Skeletal muscle satellite cell (primary cell): ENCODE measurements around the gene MEGF8.
A peak's percentile ranks its signal among the peaks of the same experiment; 100 is the strongest.

Experiments
- H3K27me3 ChIP-seq: 2 replicates; pipeline ENCODE4 v1.7.0; 2013; ENCODE audit warnings: low read length; ENCODE audit not compliant: control insufficient read depth, insufficient read depth
- H3K36me3 ChIP-seq: 2 replicates; pipeline ENCODE4 v1.7.0; 2013; ENCODE audit warnings: mild to moderate bottlenecking, control low read depth, low read length; ENCODE audit not compliant: insufficient read depth
- H3K4me1 ChIP-seq: 2 replicates; pipeline ENCODE4 v1.7.0; 2013; ENCODE audit warnings: low read length; ENCODE audit not compliant: control insufficient read depth, insufficient read depth
- H3K4me2 ChIP-seq: 2 replicates; pipeline ENCODE4 v1.7.0; 2013; ENCODE audit warnings: mild to moderate bottlenecking, low read length
- H3K4me3 ChIP-seq: 2 replicates; pipeline ENCODE4 v1.7.0; 2013; ENCODE audit warnings: low read length
- H3K9ac ChIP-seq: 2 replicates; pipeline ENCODE4 v1.7.0; 2013; ENCODE audit warnings: mild to moderate bottlenecking, low read depth, low read length, moderate library complexity
- H3K9me3 ChIP-seq: replicated peaks from 2 replicates; pipeline ENCODE4 v1.7.0; 2013; ENCODE audit warnings: mild to moderate bottlenecking, control low read depth, low read length

The MEGF8 gene

GRCh38 chr19:42295342-42295741 lies 30.1 kb upstream of the MEGF8 start:
- H3K27me3 ChIP-seq = no peaks in the 10 kb centered on the region
- H3K36me3 ChIP-seq = peaks cover 56% of the 10 kb centered on the region
- no peak overlapping the region for H3K4me2 ChIP-seq

DNA sequence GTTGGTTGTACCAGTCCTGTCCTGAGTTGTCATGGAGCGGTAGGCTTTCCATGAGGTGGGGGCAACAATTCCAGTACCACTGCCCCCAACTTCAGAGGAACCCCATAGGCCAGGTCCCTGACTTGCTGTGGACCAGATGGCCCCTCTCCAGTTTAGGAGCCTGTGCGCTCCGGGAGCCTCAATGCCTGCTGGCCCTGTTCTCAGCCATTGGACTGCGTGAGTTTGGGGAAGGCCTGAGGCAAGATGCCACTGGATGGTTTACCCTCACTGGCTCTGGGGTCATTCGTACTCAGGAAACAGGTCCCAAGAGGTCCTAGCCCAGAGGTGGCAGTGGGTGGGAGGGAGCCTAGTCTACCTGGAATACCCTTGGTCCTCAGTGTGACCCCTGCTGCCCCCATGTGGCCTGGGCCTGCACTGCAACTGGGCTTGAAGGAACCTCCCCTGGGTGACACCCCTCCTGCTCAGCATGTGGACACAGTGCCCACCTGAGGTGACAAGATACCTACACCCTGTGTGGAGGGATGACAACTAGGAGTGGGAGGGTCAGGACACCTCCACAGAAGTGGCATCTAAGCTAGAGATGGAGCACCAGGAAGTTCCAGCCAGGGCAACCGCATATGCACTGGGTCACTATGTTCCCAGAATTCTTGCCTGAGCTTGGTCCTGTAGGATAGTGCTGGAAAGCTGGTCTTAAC lies 29.5 kb upstream of the MEGF8 start:
- Histone ChIP-seq H3K4me1 (no peaks in the 10 kb centered on the region), H3K9me3 (no peaks in the 10 kb centered on the region), H3K27me3 (no peaks in the 10 kb centered on the region), H3K9ac (no peak overlapping the region), H3K36me3 (peaks cover 50% of the 10 kb centered on the region), H3K4me2 (no peak overlapping the region), H3K4me3 (no peak overlapping the region)

More at GRCh38 chr19:42295342-42295741, 30.1 kb upstream of the MEGF8 start:
- Histone ChIP-seq H3K9ac (no peak overlapping the region), H3K4me1 (no peaks in the 10 kb centered on the region), H3K4me3 (no peak overlapping the region), H3K9me3 (no peaks in the 10 kb centered on the region)

DNA sequence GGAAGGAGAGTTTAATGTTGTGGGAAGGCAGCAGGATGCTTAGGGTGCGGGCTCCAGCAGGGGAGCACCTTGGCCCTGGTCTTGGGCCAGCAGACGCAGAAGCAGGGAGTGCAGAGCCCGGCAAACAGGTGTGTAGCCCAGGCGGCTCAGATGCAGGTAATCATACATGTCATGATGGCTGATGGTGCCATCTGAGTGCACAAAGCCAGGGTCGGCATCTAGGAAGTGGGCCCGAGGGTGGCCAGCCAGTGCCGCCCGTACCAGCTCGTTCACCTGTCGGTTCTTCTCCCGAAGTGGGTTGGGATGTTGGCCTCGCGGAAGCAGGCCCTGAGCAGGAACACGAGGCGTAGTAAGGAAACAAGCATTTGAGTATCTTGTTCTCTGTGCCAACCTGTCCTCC lies 28.4 kb upstream of the MEGF8 start:
- Histone ChIP-seq H3K9me3 (no peaks in the 10 kb centered on the region), H3K4me1 (peaks cover 7% of the 10 kb centered on the region), H3K9ac (no peak overlapping the region), H3K4me2 (no peak overlapping the region), H3K36me3 (peaks cover 40% of the 10 kb centered on the region), H3K27me3 (no peaks in the 10 kb centered on the region), H3K4me3 (no peak overlapping the region)

- Histone ChIP-seq H3K9ac (peak within 1 kb of the TSS; percentile 76), H3K4me1 (peaks cover 12% of the 10 kb centered on the region), H3K27me3 (no peaks in the 10 kb centered on the region), H3K4me2 (peak within 1 kb of the TSS; percentile 98), H3K36me3 (peaks cover 5% of the 10 kb centered on the region), H3K4me3 (peak within 1 kb of the TSS; percentile 85), H3K9me3 (no peaks in the 10 kb centered on the region)
These were observed 23.7 kb upstream of the MEGF8 start, which contains the start of gene PRR19 for GRCh38 chr19:42301646-42302203. PRR19 (plus strand) TSS chr19:42302132; CDS start chr19:42309585, 7,453 bp downstream.

GRCh38 chr19:42303101-42303464 lies 22.4 kb upstream of the MEGF8 start:
- H3K36me3 ChIP-seq = no peaks in the 10 kb centered on the region
- no peaks in the 10 kb centered on the region for H3K27me3 ChIP-seq
- peak overlapping the region; percentile 98 for H3K4me2 ChIP-seq
- peaks cover 12% of the 10 kb centered on the region for H3K4me1 ChIP-seq
- H3K9me3 ChIP-seq = no peaks in the 10 kb centered on the region
- H3K4me3 ChIP-seq = peak overlapping the region; percentile 85
- H3K9ac ChIP-seq = no peak overlapping the region

- Histone ChIP-seq H3K9me3 (no peaks in the 10 kb centered on the region), H3K36me3 (no peaks in the 10 kb centered on the region), H3K4me2 (no peak overlapping the region), H3K4me3 (no peak overlapping the region), H3K4me1 (peaks cover 12% of the 10 kb centered on the region), H3K9ac (no peak overlapping the region), H3K27me3 (no peaks in the 10 kb centered on the region)
These were observed 21.6 kb upstream of the MEGF8 start for GRCh38 chr19:42303876-42304275.

DNA sequence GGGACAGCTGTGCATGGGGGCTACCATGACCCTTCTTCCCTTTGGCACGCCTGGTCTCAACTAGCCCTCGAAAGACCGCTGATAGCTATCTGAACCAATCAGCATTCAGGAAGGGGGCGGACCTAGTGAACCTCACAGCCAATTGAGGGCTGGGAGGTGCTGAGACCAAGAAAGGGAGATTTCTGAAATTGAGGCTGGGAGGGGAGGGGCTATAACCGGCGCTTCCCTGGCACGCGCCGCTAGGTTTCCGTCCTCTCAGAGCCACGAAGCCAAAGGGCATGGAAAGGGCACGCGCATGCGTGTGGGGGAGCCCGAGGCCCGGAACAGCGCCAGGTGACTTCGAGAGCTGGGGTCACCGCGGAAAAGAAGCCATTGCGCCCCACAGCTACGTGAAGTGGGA lies 18.8 kb upstream of the MEGF8 start:
- peaks cover 8% of the 10 kb centered on the region for H3K4me1 ChIP-seq
- H3K4me3 ChIP-seq = no peak overlapping the region
- no peak overlapping the region for H3K9ac ChIP-seq
- no peaks in the 10 kb centered on the region for H3K9me3 ChIP-seq
- no peak overlapping the region for H3K4me2 ChIP-seq
- peaks cover 9% of the 10 kb centered on the region for H3K27me3 ChIP-seq
- H3K36me3 ChIP-seq = no peaks in the 10 kb centered on the region

GRCh38 chr19:42309686-42310085 lies 15.7 kb upstream of the MEGF8 start:
- Histone ChIP-seq H3K9ac (no peak overlapping the region), H3K4me3 (no peak overlapping the region), H3K9me3 (no peaks in the 10 kb centered on the region), H3K36me3 (no peaks in the 10 kb centered on the region), H3K27me3 (peaks cover 38% of the 10 kb centered on the region), H3K4me2 (no peak overlapping the region), H3K4me1 (peaks cover 8% of the 10 kb centered on the region)

- H3K27me3 ChIP-seq = peaks cover 43% of the 10 kb centered on the region
- H3K9me3 ChIP-seq = no peaks in the 10 kb centered on the region
- H3K4me1 ChIP-seq = peaks cover 12% of the 10 kb centered on the region
- H3K9ac ChIP-seq = no peak overlapping the region
- no peak overlapping the region for H3K4me3 ChIP-seq
- H3K4me2 ChIP-seq = no peak overlapping the region
- no peaks in the 10 kb centered on the region for H3K36me3 ChIP-seq
These were observed 13.8 kb upstream of the MEGF8 start for GRCh38 chr19:42311657-42312056.

GRCh38 chr19:42312370-42312769 lies 13.1 kb upstream of the MEGF8 start:
- H3K4me3 ChIP-seq = no peak overlapping the region
- H3K36me3 ChIP-seq = no peaks in the 10 kb centered on the region
- H3K4me2 ChIP-seq = no peak overlapping the region
- peaks cover 19% of the 10 kb centered on the region for H3K4me1 ChIP-seq
- no peaks in the 10 kb centered on the region for H3K9me3 ChIP-seq
- no peak overlapping the region for H3K9ac ChIP-seq
- peaks cover 43% of the 10 kb centered on the region for H3K27me3 ChIP-seq

DNA sequence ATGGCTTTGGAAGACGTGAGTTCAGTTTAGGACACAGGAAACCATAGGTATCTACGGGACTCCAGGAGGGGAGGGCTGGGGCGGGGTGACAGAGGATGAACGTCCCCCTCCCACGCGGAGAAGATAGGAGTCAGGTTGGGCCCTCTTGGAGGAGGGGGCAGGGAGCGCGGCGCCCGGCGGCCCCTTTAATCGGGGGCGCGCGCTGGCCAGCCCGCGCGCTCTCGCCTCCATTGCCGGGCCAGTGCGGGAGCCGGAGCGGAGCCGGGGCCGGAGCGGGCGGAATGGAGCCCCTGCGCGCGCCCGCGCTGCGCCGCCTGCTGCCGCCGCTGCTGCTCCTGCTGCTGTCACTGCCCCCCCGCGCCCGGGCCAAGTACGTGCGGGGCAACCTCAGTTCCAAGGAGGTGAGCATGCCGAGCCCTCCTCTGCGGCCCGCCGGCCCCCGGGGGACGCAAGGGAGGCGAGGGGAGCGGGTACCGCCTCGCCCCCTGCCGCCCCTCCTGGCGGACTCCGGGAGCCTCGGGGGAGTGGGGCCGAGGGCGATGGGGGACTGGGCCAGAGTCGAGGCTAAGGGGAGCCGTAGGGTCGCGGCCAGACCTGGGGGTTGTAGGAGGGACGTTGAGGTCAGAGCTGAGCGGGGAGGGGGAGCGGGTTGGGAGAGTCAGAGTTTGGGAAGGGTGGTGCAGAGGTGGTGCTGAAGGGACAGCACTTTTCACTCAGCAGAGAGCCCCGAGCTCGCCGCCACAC lies 12.2 kb upstream of the MEGF8 start, which contains the start of gene TMEM145:
TSS of gene TMEM145 (plus strand) at position 214 of the 744 bp plus-strand sequence. CDS start at position 282, 68 bp downstream.
- Histone ChIP-seq H3K9ac (no peak within 1 kb of the TSS), H3K4me2 (peak within 1 kb of the TSS; percentile 82), H3K4me3 (peak within 1 kb of the TSS; percentile 60), H3K4me1 (peaks cover 19% of the 10 kb centered on the region), H3K9me3 (no peaks in the 10 kb centered on the region), H3K36me3 (no peaks in the 10 kb centered on the region), H3K27me3 (peaks cover 43% of the 10 kb centered on the region)
